ENCODE results near the gene LACTB.
"Not testable (repeated sequence)": the region's sequence is repeated elsewhere in the genome, so short reads cannot be mapped to it uniquely, and the experiment has no call there.

The LACTB gene

GRCh38 chr15:63094495-63094931 lies 27.1 kb upstream of the LACTB start:
- DNase-seq (ENCODE audit: low read depth, low spot score), result peak; percentile 77
- no peak for TF ChIP-seq CTCF (IDR thresholded peaks at IDR 0.05; ENCODE audit: low read depth, low read length)
- in situ Hi-C loops (cut with HindIII; ENCODE audit: low sequenced_read_pairs), result no loop called here
- no peak overlapping the region for H3K4me3 ChIP-seq (ENCODE audit: low read depth, low read length)

- in situ Hi-C loops (cut with HindIII; ENCODE audit: low sequenced_read_pairs), result no loop called here
- DNase-seq (ENCODE audit: low read depth, low spot score), result no peak
- no peak overlapping the region for H3K4me3 ChIP-seq (ENCODE audit: low read depth, low read length)
- no peak for TF ChIP-seq CTCF (IDR thresholded peaks at IDR 0.05; ENCODE audit: low read depth, low read length)
These were observed 25.5 kb upstream of the LACTB start for GRCh38 chr15:63096178-63096577.

GRCh38 chr15:63098901-63099300 lies 22.8 kb upstream of the LACTB start:
- in situ Hi-C loops (cut with HindIII; ENCODE audit: low sequenced_read_pairs); DNase-seq (ENCODE audit: low read depth, low spot score); H3K4me3 ChIP-seq (ENCODE audit: low read depth, low read length): not testable (repeated sequence)

GRCh38 chr15:63099581-63099980 lies 22.1 kb upstream of the LACTB start:
- H3K4me3 ChIP-seq (ENCODE audit: low read depth, low read length); DNase-seq (ENCODE audit: low read depth, low spot score); in situ Hi-C loops (cut with HindIII; ENCODE audit: low sequenced_read_pairs): not testable (repeated sequence)

GRCh38 chr15:63103416-63103815 lies 18.2 kb upstream of the LACTB start:
- TF ChIP-seq CTCF (IDR thresholded peaks at IDR 0.05; ENCODE audit: low read depth, low read length), result no peak
- in situ Hi-C loops (cut with HindIII; ENCODE audit: low sequenced_read_pairs), result no loop called here
- no peak for DNase-seq (ENCODE audit: low read depth, low spot score)
- H3K4me3 ChIP-seq (ENCODE audit: low read depth, low read length), result no peak overlapping the region

- in situ Hi-C loops (cut with HindIII; ENCODE audit: low sequenced_read_pairs), result no loop called here
- no peak overlapping the region for H3K4me3 ChIP-seq (ENCODE audit: low read depth, low read length)
- DNase-seq (ENCODE audit: low read depth, low spot score), result peak; percentile 77
- TF ChIP-seq CTCF (IDR thresholded peaks at IDR 0.05; ENCODE audit: low read depth, low read length), result no peak
These were observed 16.9 kb upstream of the LACTB start for GRCh38 chr15:63104727-63105126.

GRCh38 chr15:63105354-63105753 lies 16.3 kb upstream of the LACTB start:
- in situ Hi-C loops (cut with HindIII; ENCODE audit: low sequenced_read_pairs); H3K4me3 ChIP-seq (ENCODE audit: low read depth, low read length); DNase-seq (ENCODE audit: low read depth, low spot score): not testable (repeated sequence)

- in situ Hi-C loops (cut with HindIII; ENCODE audit: low sequenced_read_pairs), result no loop called here
- peak; percentile 100 for DNase-seq (ENCODE audit: low read depth, low spot score)
These were observed 13.6 kb upstream of the LACTB start for GRCh38 chr15:63107895-63108546.

More at GRCh38 chr15:63107895-63108546, 13.6 kb upstream of the LACTB start:
- TF ChIP-seq CTCF (IDR thresholded peaks at IDR 0.05; ENCODE audit: low read depth, low read length), result no peak
- H3K4me3 ChIP-seq (ENCODE audit: low read depth, low read length), result no peak overlapping the region
